NT2/D1 (cell line): ENCODE results near the gene PDPR.
"Not testable (repeated sequence)": the region's sequence is repeated elsewhere in the genome, so short reads cannot be mapped to it uniquely, and the experiment has no call there.

Experiments used
- DNase-seq: peaks from one replicate; pipeline ENCODE4 v3.0.0-alpha.2; 2011; ENCODE audit warnings: low read depth, low spot score
- H3K27me3 ChIP-seq: 2 replicates; pipeline ENCODE4 v1.6.0; 2011; ENCODE audit warnings: mild to moderate bottlenecking; ENCODE audit not compliant: insufficient read length, insufficient read depth
- H3K36me3 ChIP-seq: 2 replicates; pipeline ENCODE4 v1.6.1; 2011; ENCODE audit warnings: mild to moderate bottlenecking, low read length, mixed read lengths; ENCODE audit not compliant: insufficient read depth, insufficient read length
- H3K4me1 ChIP-seq: 2 replicates; pipeline ENCODE4 v1.5.1; 2011; ENCODE audit not compliant: insufficient read depth, insufficient read length
- H3K4me3 ChIP-seq: 2 replicates; pipeline ENCODE4 v1.5.1; 2011; ENCODE audit warnings: low read depth; ENCODE audit not compliant: insufficient read length
- H3K9ac ChIP-seq: 2 replicates; pipeline ENCODE4 v1.6.0; 2011; ENCODE audit warnings: low read depth; ENCODE audit not compliant: insufficient read length
- H3K9me3 ChIP-seq: 2 replicates; pipeline ENCODE4 v1.5.1; 2011; ENCODE audit warnings: mild to moderate bottlenecking, low read length; ENCODE audit not compliant: insufficient read depth
- SUZ12 ChIP-seq: IDR thresholded peaks from 2 replicates; pipeline ENCODE4 v1.6.1; 2011; ENCODE audit not compliant: insufficient read length, insufficient read depth; ENCODE audit errors: extremely low read depth
- YY1 ChIP-seq: IDR thresholded peaks from 2 replicates; pipeline ENCODE4 v1.6.1; 2011; ENCODE audit not compliant: insufficient read length, insufficient read depth
- ZNF274 ChIP-seq: IDR thresholded peaks from 2 replicates; pipeline ENCODE4 v1.6.1; 2011; ENCODE audit warnings: mild to moderate bottlenecking, low read depth, low read length

The PDPR gene

GRCh38 chr16:70152578-70153302 is 38.6 kb downstream of the PDPR start:
- TF ChIP-seq YY1 (no peak), ZNF274 (no peak), SUZ12 (no peak)
- Histone ChIP-seq H3K27me3 (no peaks in the 10 kb centered on the region), H3K4me3 (no peak overlapping the region), H3K9me3 (no peaks in the 10 kb centered on the region), H3K4me1 (no peaks in the 10 kb centered on the region), H3K36me3 (peaks cover 92% of the 10 kb centered on the region), H3K9ac (no peak overlapping the region)
- no peak for DNase-seq

GRCh38 chr16:70154736-70155135 is 40.6 kb downstream of the PDPR start:
- DNase-seq, H3K4me1 ChIP-seq, H3K9me3 ChIP-seq, H3K4me3 ChIP-seq, H3K9ac ChIP-seq, H3K27me3 ChIP-seq: not testable (repeated sequence)
- H3K36me3 ChIP-seq: peaks cover 94% of the 10 kb centered on the region

DNA sequence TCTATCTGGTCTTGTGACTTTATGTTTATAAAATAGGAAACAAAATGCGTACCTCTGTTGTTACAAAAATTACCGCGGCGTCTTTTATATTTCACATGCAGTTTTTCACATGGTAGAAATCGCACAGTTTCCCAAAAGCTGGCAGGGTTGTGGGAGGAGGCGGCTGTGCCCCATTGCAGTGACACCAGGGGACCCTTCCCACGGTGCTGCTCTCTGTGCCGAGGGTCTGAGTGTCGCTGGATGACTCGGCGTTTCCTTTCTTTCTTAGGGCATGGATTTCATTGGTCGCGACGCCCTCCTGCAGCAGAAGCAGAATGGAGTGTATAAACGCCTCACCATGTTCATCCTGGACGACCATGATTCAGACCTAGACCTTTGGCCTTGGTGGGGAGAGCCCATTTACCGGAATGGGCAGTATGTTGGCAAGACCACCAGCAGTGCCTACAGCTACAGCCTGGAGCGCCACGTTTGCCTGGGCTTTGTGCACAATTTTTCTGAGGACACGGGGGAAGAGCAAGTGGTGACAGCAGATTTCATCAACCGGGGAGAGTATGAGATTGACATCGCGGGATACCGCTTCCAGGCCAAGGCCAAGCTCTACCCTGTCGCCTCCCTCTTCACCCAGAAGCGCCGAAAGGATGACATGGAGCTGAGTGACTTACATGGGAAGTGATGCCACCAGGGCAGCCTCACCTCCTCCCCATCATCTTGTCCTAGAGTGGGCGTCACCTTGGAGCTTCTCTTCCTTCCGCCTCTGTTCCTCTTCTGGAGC is 42.3 kb downstream of the PDPR start:
- Histone ChIP-seq H3K4me1 (peaks cover 2% of the 10 kb centered on the region), H3K9me3 (no peaks in the 10 kb centered on the region), H3K4me3 (no peak overlapping the region), H3K9ac (no peak overlapping the region), H3K27me3 (no peaks in the 10 kb centered on the region), H3K36me3 (peaks cover 98% of the 10 kb centered on the region)
- TF ChIP-seq ZNF274 (no peak), YY1 (no peak), SUZ12 (no peak)
- DNase-seq: no peak

DNA sequence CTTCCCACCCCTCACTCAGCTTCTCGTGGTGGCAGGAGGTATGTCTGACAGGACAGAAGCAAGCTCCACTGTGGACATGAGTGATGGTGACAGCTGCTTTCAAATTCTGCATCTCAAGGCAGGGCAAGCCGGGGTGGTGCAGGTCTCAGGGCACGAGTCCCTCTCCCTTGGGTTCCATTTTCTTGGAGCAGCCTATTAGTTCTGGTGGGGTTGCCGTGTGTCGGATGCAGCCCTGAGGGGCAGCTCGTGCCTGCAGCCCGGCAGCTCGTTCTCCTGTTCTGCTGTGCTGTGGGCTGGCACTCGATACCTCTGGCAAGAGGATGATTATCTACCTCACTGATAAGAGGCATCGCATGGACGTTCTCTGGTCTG is 43.0 kb downstream of the PDPR start:
- Histone ChIP-seq H3K9me3 (no peaks in the 10 kb centered on the region), H3K36me3 (peaks cover 98% of the 10 kb centered on the region)
- DNase-seq: no peak

DNA sequence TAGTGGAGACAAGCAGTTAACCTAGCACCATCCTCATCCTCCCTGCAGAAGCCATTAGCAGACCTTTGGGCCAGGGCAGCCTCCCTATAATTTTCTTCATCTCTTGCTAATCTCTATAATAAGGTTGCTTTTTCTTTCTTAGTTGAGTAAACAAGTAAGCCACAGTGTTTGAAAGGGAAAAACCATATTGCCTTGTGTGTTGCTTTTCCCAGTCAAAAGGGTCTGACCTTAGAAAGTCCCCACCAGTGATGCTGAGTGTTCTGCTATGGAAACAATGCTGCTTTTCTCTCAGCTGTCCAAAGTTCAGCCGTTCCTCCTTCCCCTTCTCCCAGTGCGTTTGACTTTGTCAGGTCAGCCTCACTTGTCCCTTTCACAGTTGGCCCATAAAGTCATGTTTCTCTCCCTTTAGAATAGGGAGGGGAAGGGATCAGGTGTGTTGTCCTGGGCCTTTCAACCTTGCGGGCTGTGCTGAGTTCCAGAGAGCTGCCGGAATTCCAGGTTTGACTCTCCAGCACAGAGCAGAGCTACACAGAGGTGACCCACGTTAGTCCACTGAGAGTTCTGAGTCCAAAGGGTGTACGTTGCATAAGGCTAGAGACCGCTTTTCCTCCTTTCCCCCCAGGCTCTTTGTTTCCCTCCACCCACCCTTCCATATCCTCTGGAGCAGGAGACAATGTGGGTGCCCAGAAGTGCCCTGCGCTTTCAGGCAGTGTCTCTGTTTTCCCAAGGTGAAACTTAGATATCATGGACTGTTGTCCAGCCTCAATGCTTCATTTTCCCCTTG is 43.5 kb downstream of the PDPR start:
- H3K36me3 ChIP-seq: peaks cover 99% of the 10 kb centered on the region
- no peak overlapping the region for H3K4me3 ChIP-seq
- no peak overlapping the region for H3K9ac ChIP-seq
- TF ChIP-seq YY1 (no peak), ZNF274 (no peak), SUZ12 (no peak)
- peaks cover 7% of the 10 kb centered on the region for H3K4me1 ChIP-seq
- H3K27me3 ChIP-seq: no peaks in the 10 kb centered on the region
- no peaks in the 10 kb centered on the region for H3K9me3 ChIP-seq
- DNase-seq: no peak

More for the DNA sequence above, 43.0 kb downstream of the PDPR start:
- Histone ChIP-seq H3K4me1 (peaks cover 6% of the 10 kb centered on the region), H3K4me3 (no peak overlapping the region), H3K27me3 (no peaks in the 10 kb centered on the region), H3K9ac (no peak overlapping the region)
- TF ChIP-seq SUZ12 (no peak), ZNF274 (no peak), YY1 (no peak)

DNA sequence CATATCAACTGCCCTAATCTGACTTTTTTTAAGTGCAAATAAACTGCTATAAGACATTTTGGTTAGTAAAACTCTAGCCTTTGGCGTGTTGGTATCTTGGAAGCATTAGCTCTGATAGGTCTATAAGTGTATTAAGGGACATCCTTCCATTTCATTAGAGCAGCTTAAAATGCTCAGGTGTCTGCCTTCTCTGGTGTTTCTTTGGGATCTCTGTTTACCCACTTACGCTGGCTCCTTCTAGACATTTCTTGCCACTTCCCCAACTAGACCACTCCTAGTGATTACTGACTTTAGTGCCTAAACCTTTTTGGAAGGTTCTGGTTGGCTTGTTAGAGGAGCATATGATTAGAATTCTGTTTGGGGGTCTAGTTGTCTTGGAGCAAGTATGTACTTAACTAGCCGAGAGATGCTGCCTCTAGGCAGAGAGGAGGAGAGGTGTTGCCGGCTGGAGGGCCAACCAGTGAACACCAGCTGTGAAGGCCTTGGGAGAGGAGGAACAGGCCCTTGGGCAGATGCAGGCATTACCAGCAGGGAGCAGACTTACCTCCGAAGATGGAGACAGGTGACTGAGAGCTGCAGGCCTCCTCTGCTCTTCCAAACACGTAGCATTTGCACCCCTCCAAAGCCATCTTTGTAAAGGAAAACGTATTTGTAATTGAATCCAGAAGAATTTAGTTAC is 44.3 kb downstream of the PDPR start:
- no peak overlapping the region for H3K4me3 ChIP-seq
- H3K27me3 ChIP-seq: no peaks in the 10 kb centered on the region
- TF ChIP-seq SUZ12 (no peak), ZNF274 (no peak), YY1 (no peak)
- peaks cover 8% of the 10 kb centered on the region for H3K4me1 ChIP-seq
- DNase-seq: no peak
- no peak overlapping the region for H3K9ac ChIP-seq
- no peaks in the 10 kb centered on the region for H3K9me3 ChIP-seq
- H3K36me3 ChIP-seq: peaks cover 94% of the 10 kb centered on the region
